Epithelial cell of umbilical artery (primary cell): ENCODE results near the gene NEK6. TPM values are rescaled to one million over a fixed set of nuclear protein-coding genes. Genes with fewer than 3 reads are reported as not detected.

ENCODE experiments used
- total RNA-seq: library from RNA; depleted of rRNA; stranded (reverse); fragments of >200 nt; gene quantifications from 2 replicates; pipeline ENCODE4 v1.2.3, GENCODE V29; 2014

The NEK6 gene
- 27.3 and 39.5 TPM in 2 replicates for total RNA-seq

GRCh38 chr9:124257844-124258606, at the start of gene NEK6:
Gene NEK6 (plus strand): TSS chr9:124257949. CDS start chr9:124301965, 44,016 bp downstream.

Other genes starting within 250 kb of the NEK6 start
- gene LHX2, start 246.2 kb upstream of the NEK6 start, total RNA-seq, result not detected in 2 replicates
- gene PSMB7, start 157.5 kb downstream of the NEK6 start, total RNA-seq, result 270 and 291 TPM in 2 replicates
- not detected in 2 replicates for gene ADGRD2, start 192.5 kb downstream of the NEK6 start, total RNA-seq
- gene NR5A1, start 249.4 kb downstream of the NEK6 start, total RNA-seq, result not detected in 2 replicates